ENCODE results near the gene ZDHHC21.
A peak's percentile ranks its signal among the peaks of the same experiment; 100 is the strongest.
"Not testable (repeated sequence)": the region's sequence is repeated elsewhere in the genome, so short reads cannot be mapped to it uniquely, and the experiment has no call there.

ZDHHC21 gene

GRCh38 chr9:14678776-14679175 is 14.5 kb downstream of the ZDHHC21 start:
- DNase-seq: no peak

GRCh38 chr9:14677872-14678271 is 15.4 kb downstream of the ZDHHC21 start:
- DNase-seq: no peak

- DNase-seq: no peak
Observed at GRCh38 chr9:14677396-14677795, 15.8 kb downstream of the ZDHHC21 start.

DNA sequence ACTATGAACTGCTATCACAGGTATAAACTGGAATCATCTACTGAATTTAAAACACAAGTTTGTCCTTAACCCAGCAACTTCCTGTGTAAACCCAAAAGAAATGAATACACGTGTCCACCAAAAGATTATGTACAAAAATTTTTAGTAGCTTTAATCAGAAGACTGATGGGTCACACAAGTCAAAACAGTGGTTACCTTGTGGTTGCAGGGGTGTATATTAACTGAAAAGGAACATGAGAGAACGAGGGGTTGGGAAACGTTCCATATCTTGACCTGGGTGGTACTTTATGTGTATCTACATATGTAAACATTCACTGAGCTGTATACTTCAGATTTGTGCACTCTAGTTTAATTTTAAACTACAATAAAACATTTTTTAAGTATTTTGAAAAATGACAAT is 18.6 kb downstream of the ZDHHC21 start:
- DNase-seq: no peak

GRCh38 chr9:14671377-14671776 is 21.9 kb downstream of the ZDHHC21 start:
- DNase-seq: no peak

DNA sequence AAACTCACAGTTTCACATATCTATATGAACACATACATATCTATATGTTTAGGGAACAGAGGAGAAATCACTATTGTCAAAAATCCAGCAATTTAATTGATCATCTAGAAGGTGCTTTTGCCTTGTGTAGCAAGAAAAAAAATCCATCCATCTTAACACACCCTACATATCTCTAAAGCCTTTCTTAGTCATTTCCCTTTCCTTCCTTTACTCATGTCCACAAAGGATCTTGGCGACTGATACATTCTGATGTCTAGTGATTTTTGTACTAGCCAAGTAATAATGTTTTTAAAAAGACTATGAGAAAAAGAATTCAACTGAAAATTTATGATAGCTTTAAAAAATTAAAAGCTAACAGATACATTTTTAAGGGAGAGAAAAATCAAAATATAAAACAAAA is 22.5 kb downstream of the ZDHHC21 start:
- DNase-seq: no peak

- DNase-seq: not testable (repeated sequence)
Observed at GRCh38 chr9:14664022-14664421, 29.2 kb downstream of the ZDHHC21 start.

GRCh38 chr9:14662060-14662453 is 31.2 kb downstream of the ZDHHC21 start:
- DNase-seq: no peak

DNA sequence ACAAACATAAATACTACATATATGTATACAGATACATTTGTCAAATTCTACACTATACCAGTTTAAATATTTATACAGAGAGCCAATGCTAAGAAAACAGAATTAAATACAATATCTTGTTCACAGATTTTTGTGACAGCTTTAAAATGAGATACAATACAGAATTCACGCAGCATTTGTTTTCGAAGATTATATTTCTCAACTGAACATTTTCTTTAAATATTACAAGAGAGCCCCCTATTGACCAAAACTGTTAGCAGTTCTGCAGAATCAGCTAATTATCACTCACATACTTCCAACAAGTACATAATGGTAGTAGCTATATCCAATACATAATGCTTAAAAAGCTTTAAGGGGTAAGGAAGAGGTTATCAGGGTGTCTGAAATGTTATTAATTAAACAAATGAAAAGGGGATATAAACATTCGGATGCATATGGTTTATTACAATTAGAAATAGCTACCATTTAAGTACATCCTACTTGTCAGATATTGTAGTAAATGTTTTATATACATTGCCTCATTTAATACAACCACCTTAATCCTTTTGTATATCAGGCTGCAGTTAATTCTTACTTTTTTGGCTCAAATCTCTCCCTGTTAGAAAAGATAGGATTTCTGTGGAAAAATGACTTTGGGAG is 31.7 kb downstream of the ZDHHC21 start:
- peak; percentile 30 for DNase-seq

DNA sequence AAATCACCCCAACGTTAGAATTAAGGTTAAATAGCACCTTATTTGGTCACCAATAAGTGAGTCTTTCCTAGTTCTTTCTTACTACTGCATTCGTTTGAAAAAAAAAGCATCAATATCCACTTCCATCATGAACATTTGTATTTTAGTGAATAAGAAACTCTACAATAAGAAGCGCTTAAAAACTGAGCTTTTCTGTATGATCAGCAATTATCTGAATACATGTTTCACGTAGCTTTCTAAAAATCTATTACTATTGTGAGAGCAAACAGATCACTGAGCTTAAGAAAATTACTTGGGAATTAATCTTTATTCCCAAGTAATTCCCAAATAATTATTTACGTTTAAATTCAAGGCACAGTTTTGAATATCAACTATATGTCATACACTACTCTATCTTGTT is 32.5 kb downstream of the ZDHHC21 start:
- DNase-seq: no peak

DNA sequence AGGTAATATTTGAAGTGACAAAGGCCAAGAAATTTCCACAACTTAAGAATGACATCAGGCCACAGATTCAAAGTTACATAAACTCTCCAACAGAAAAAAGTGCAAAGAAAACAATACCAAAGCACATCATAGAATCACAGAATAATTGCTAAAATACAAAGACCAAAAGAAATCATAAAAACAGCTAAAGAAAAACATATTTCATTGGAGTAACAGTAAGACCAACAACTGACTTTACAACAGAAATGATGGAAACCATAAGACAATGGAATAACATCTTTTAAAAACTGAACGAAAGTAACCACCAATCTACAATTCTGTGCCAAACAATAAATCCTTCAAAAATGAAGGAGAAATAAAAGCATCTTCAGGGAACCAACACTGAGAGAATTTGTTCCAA is 38.3 kb downstream of the ZDHHC21 start:
- DNase-seq: no peak

GRCh38 chr9:14653511-14653910 is 39.7 kb downstream of the ZDHHC21 start:
- DNase-seq: no peak

- no peak for DNase-seq
Observed at GRCh38 chr9:14652729-14653377, 40.4 kb downstream of the ZDHHC21 start.

DNA sequence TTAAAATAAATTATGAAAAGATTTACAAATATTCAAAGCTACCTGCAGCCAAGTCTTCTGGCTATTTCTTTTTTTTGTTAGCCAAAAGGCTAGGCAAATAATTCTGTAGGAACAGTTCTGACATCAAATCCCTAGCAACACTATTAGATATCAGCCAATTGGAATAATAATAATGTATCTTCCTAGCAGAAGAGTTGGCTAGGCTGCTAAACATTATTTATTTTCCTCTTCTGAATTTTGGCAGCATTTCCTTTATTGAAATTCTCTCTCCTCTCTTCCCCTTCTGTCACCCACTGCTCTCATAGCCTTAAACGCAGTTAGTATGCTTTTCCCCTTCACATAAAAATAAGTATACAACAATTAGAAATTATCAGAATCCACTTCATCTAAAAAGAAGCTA is 42.6 kb downstream of the ZDHHC21 start:
- no peak for DNase-seq

- DNase-seq: no peak
Observed at GRCh38 chr9:14645648-14646047, 47.6 kb downstream of the ZDHHC21 start.

DNA sequence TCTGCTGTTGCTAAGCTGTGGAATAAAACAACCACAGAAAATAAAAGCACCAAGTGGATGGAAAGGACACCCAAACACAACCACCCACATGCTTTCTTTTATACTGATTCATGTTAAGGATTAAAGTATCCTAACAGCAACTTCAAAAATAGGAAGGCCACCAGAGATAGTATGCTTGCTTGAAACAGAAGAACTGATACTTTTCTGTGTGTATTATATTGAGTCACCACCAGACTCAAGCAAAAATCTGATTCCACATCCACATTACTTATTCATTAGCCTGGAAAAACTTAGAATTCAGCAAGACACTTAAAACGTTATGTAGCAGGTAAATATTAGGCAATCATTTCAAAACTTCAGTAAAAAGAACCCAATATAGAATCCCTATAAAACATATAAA is 52.3 kb downstream of the ZDHHC21 start:
- no peak for DNase-seq

- DNase-seq: no peak
Observed at GRCh38 chr9:14640294-14640693, 52.9 kb downstream of the ZDHHC21 start.

- DNase-seq: no peak
Observed at GRCh38 chr9:14633906-14634565, 59.2 kb downstream of the ZDHHC21 start.

- no peak for DNase-seq
Observed at GRCh38 chr9:14633148-14633547, 60.1 kb downstream of the ZDHHC21 start.

GRCh38 chr9:14627513-14627912 is 65.7 kb downstream of the ZDHHC21 start:
- no peak for DNase-seq

DNA sequence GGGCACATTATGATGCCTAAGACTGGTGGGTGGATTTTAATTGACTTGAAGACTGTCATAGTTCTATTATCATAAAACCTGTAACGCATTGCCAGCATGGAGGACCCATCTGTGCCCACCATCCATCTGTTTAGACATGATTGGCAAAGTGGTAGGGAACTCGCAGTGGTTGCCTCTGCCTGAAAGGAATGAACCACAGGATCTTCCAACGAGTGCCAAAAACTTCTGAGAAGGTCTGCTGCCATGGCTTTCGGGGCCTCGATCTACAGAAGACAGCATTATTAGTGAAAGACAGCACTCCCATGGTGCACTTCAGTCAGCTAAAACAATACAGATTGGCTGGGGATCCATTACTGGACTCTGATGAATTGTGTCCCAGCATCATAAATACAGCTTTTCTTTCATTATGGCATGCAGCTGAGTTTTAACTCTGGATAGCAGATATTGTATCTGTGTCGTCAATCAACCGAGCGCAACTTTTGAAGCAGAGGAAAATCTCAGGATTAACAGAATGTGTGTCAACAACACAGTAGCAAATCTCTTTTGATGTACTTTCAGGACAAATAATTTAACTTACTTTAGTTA is 74.3 kb downstream of the ZDHHC21 start:
- DNase-seq: no peak

- peak; percentile 59 for DNase-seq
Observed at GRCh38 chr9:14616188-14616982, 76.8 kb downstream of the ZDHHC21 start.

DNA sequence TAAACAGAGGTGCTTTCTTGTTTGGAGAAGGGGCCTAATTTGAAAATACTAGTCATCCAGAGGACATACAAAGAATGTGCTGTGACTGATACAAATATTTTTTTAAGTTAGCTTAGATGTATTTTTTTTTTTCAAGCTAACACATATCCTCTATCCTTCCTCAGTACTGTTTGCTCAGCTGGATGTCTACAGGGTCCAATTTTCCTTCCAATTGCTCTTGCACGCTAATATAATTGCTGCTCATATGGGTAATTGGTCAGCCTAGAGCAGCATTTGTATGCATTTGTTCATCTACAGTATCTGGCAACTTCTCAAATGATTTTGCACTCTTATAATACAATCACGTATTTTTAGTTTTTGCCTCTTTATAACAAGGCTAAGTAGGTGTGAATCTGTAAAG is 84.7 kb downstream of the ZDHHC21 start:
- no peak for DNase-seq

Measured in inflammatory macrophage treated with lipopolysaccharide for 4 hours (primary cell).